Measurements from ENCODE around the gene MYO5A.

GRCh38 chr15:52496175-52496574 lies 32.5 kb downstream of the MYO5A start:
- TF ChIP-seq CTCF (IDR thresholded peaks at IDR 0.05; ENCODE audit: extremely low read depth in 1 of 2, insufficient read depth in 1 of 2, low read depth in 1 of 2, low read length in 2 of 2) (no peak), POLR2A (IDR thresholded peaks at IDR 0.05; ENCODE audit: low read depth, low read length) (no peak), MYC (IDR thresholded peaks at IDR 0.05; ENCODE audit: low read depth, low read length) (no peak), EZH2 (IDR thresholded peaks at IDR 0.05; ENCODE audit: borderline replicate concordance, low read depth, low read length, severe bottlenecking) (no peak), POLR2AphosphoS5 (IDR thresholded peaks at IDR 0.05; ENCODE audit: insufficient read depth, low read depth, low read length) (no peak), FOS (IDR thresholded peaks at IDR 0.05; ENCODE audit: borderline replicate concordance, insufficient read depth, low read length) (no peak), JUN (IDR thresholded peaks at IDR 0.05; ENCODE audit: borderline replicate concordance, insufficient read depth, insufficient read length, low read depth) (no peak), GATA2 (IDR thresholded peaks at IDR 0.05; ENCODE audit: insufficient read depth, insufficient read length, low read depth, low read length) (no peak)
- TF ChIP-seq, protein P1, sequence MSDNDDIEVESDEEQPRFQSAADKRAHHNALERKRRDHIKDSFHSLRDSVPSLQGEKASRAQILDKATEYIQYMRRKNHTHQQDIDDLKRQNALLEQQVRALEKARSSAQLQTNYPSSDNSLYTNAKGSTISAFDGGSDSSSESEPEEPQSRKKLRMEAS (IDR thresholded peaks at IDR 0.05; ENCODE audit: insufficient read depth, insufficient read length) = no peak

Data from endothelial cell of umbilical vein (primary cell).